Keratinocyte (primary cell): ENCODE measurements around the gene FHIT. TPM values are rescaled to one million over a fixed set of nuclear protein-coding genes. Genes with fewer than 3 reads are reported as not detected.

Source experiments
- DNase-seq: peaks from one replicate; pipeline ENCODE4 v3.0.0-alpha.2; 2011; ENCODE audit warnings: low read depth, missing footprints, low spot score
- FAIRE-seq: peaks from 2 replicates; lab custom pipeline; 2011; peaks lifted over from hg19 to GRCh38; lab: Jason Lieb, UNC
- H2AFZ ChIP-seq: 2 replicates; pipeline ENCODE4 v1.6.0; 2012; ENCODE audit warnings: low read length, control low read depth, inconsistent platforms; ENCODE audit not compliant: control insufficient read depth
- H3K27ac ChIP-seq: 2 replicates; pipeline ENCODE4 v1.5.1; 2011; ENCODE audit warnings: low read length; ENCODE audit not compliant: control insufficient read depth, insufficient read depth
- H3K27me3 ChIP-seq: 3 replicates; pipeline ENCODE4 v1.6.0; 2011; ENCODE audit warnings: low read length; ENCODE audit not compliant: control insufficient read depth, insufficient read depth; ENCODE audit errors: extremely low read depth
- H3K36me3 ChIP-seq, 2 experiments: 2 replicates in 1 of 2; 3 replicates in 1 of 2; pipeline ENCODE4 v1.5.1; 2011; ENCODE audit warnings: low read length in 2 of 2, mild to moderate bottlenecking in 1 of 2; ENCODE audit not compliant: control insufficient read depth in 2 of 2, insufficient read depth in 2 of 2; ENCODE audit errors: extremely low read depth in 1 of 2
- H3K4me1 ChIP-seq: 3 replicates; pipeline ENCODE4 v1.5.1; 2011; ENCODE audit warnings: low read length; ENCODE audit not compliant: control insufficient read depth, insufficient read depth; ENCODE audit errors: extremely low read depth
- H3K4me2 ChIP-seq: 3 replicates; pipeline ENCODE4 v1.6.0; 2011; ENCODE audit warnings: low read depth, low read length; ENCODE audit not compliant: control insufficient read depth, insufficient read depth; ENCODE audit errors: extremely low read depth
- H3K4me3 ChIP-seq, 3 experiments: fragments of 200-600 bp in 1 of 3; sonication (generic) in 1 of 3; 2 replicates in 2 of 3; 3 replicates in 1 of 3; pipeline ENCODE4 v1.5.1; 2011 to 2016; ENCODE audit warnings: low read length in 3 of 3, mild to moderate bottlenecking in 3 of 3, control low read depth in 2 of 3, inconsistent platforms in 1 of 3, low read depth in 1 of 3, mixed read lengths in 1 of 3, mixed run types in 1 of 3, moderate library complexity in 1 of 3; ENCODE audit not compliant: control insufficient read depth in 2 of 3, insufficient read depth in 2 of 3; ENCODE audit errors: extremely low read depth in 1 of 3
- H3K79me2 ChIP-seq: 2 replicates; pipeline ENCODE4 v1.6.0; 2012; ENCODE audit warnings: low read length; ENCODE audit not compliant: control insufficient read depth, insufficient read depth
- H3K9ac ChIP-seq: 3 replicates; pipeline ENCODE4 v1.6.0; 2011; ENCODE audit warnings: low read length; ENCODE audit not compliant: control insufficient read depth, insufficient read depth; ENCODE audit errors: extremely low read depth
- H3K9me1 ChIP-seq: 3 replicates; pipeline ENCODE4 v1.6.0; 2011; ENCODE audit warnings: low read length; ENCODE audit not compliant: control insufficient read depth, insufficient read depth; ENCODE audit errors: extremely low read depth
- H3K9me3 ChIP-seq: 2 replicates; pipeline ENCODE4 v1.5.1; 2012; ENCODE audit warnings: low read depth, low read length; ENCODE audit not compliant: control insufficient read depth
- H4K20me1 ChIP-seq: 3 replicates; pipeline ENCODE4 v1.6.0; 2011; ENCODE audit warnings: low read length; ENCODE audit not compliant: control insufficient read depth, insufficient read depth; ENCODE audit errors: extremely low read depth
- CTCF ChIP-seq, 3 experiments: IDR thresholded peaks in 1 of 3; conservative IDR thresholded peaks in 1 of 3; optimal IDR thresholded peaks in 1 of 3; 2 replicates in 2 of 3; 3 replicates in 1 of 3; pipeline versions ENCODE3 to v1.5.1; 2011; ENCODE audit warnings: low read length in 3 of 3, mild to moderate bottlenecking in 3 of 3, moderate library complexity in 2 of 3, control low read depth in 1 of 3, inconsistent platforms in 1 of 3; ENCODE audit not compliant: insufficient read depth in 2 of 3; ENCODE audit errors: extremely low read depth in 1 of 3
- EZH2 ChIP-seq: IDR thresholded peaks from one replicate; pipeline ENCODE4 v1.6.1; 2012; ENCODE audit warnings: inconsistent platforms, mild to moderate bottlenecking, low read length, moderate library complexity
- dilution Hi-C: fragments of 300-500 bp; cut with MboI; formaldehyde crosslinking; loops from one replicate; pipeline ENCODE4 v1.7.0; 2020; ENCODE audit warnings: low sequenced_read_pairs; ENCODE audit not compliant: extremely low pct_ligation_motif_present
- polyA plus RNA-seq, 5 experiments: library from polyadenylated mRNA; depleted of rRNA in 3 of 5; stranded (reverse) in 3 of 5; stranded (forward) in 1 of 5; unstranded in 1 of 5; fragments of >200 nt; gene quantifications; 1 replicate in 1 of 5; 2 replicates in 3 of 5; 3 replicates in 1 of 5; pipeline versions ENCODE4 v1.2.1 to v1.2.3, GENCODE V29; 2011 to 2012; ENCODE audit warnings: missing spikeins in 2 of 5, low read depth in 1 of 5, low replicate concordance in 1 of 5

Gene FHIT
- polyA plus RNA-seq, 1 donor (not counting 4 experiments of a cell fraction or from before 2014, with no cell fraction given), result 2.2 TPM

GRCh38 chr3:60268123-60268522, 983.1 kb downstream of the FHIT start:
- FAIRE-seq, result no peak
- DNase-seq, result no peak
- no peaks in the 10 kb centered on the region for H3K27me3 ChIP-seq
- H3K79me2 ChIP-seq, result no peaks in the 10 kb centered on the region
- dilution Hi-C loops, result no loop called here
- TF ChIP-seq CTCF (optimal IDR thresholded peaks at IDR 0.05 in 1 of 3, IDR thresholded peaks at IDR 0.05 in 1 of 3, conservative IDR thresholded peaks at IDR 0.05 in 1 of 3; ENCODE audit: extremely low read depth in 1 of 3, insufficient read depth in 2 of 3, low read length in 3 of 3), result no peak
- TF ChIP-seq EZH2, result no peak
- H3K9ac ChIP-seq, result no peak overlapping the region
- no peaks in the 10 kb centered on the region for H3K9me1 ChIP-seq
- H4K20me1 ChIP-seq, result no peaks in the 10 kb centered on the region
- H3K4me2 ChIP-seq, result no peak overlapping the region
- no peak overlapping the region for H3K4me3 ChIP-seq
- no peaks in the 10 kb centered on the region for H3K9me3 ChIP-seq
- no peaks in the 10 kb centered on the region for H3K36me3 ChIP-seq
- H3K27ac ChIP-seq, result no peak overlapping the region
- H2AFZ ChIP-seq, result no peak overlapping the region
- no peaks in the 10 kb centered on the region for H3K4me1 ChIP-seq

GRCh38 chr3:60266444-60266843, 984.8 kb downstream of the FHIT start:
- dilution Hi-C loops, result no loop called here
- no peak overlapping the region for H3K27ac ChIP-seq
- FAIRE-seq (no peak), DNase-seq (no peak)
- no peak overlapping the region for H3K4me3 ChIP-seq
- no peaks in the 10 kb centered on the region for H4K20me1 ChIP-seq
- H3K4me2 ChIP-seq, result no peak overlapping the region
- H3K27me3 ChIP-seq, result no peaks in the 10 kb centered on the region
- no peak for TF ChIP-seq EZH2
- no peak for TF ChIP-seq CTCF (optimal IDR thresholded peaks at IDR 0.05 in 1 of 3, IDR thresholded peaks at IDR 0.05 in 1 of 3, conservative IDR thresholded peaks at IDR 0.05 in 1 of 3; ENCODE audit: extremely low read depth in 1 of 3, insufficient read depth in 2 of 3, low read length in 3 of 3)
- no peaks in the 10 kb centered on the region for H3K9me1 ChIP-seq
- no peaks in the 10 kb centered on the region for H3K4me1 ChIP-seq
- no peak overlapping the region for H3K9ac ChIP-seq
- H3K36me3 ChIP-seq, result no peaks in the 10 kb centered on the region
- H2AFZ ChIP-seq, result no peak overlapping the region
- no peaks in the 10 kb centered on the region for H3K79me2 ChIP-seq
- H3K9me3 ChIP-seq, result no peaks in the 10 kb centered on the region
